MM.1S (cell line): ENCODE measurements around the gene METTL21C.

Source experiments
- DNase-seq: peaks from one replicate; pipeline ENCODE4 v3.0.0-alpha.2; 2015
- H2AFZ ChIP-seq: fragments of 300-600 bp; sonication (generic); 2 replicates; pipeline ENCODE4 v1.6.0; 2016; ENCODE audit warnings: antibody characterized with exemption, low read length
- H3F3A ChIP-seq: fragments of 300-600 bp; sonication (generic); 2 replicates; pipeline ENCODE4 v1.6.1; 2016; ENCODE audit warnings: mild to moderate bottlenecking, antibody characterized with exemption, low read length, moderate library complexity, mixed read lengths; ENCODE audit not compliant: insufficient read depth
- H3K27ac ChIP-seq: fragments of 300-600 bp; sonication (generic); 2 replicates; pipeline ENCODE4 v1.5.1; 2016; ENCODE audit warnings: mild to moderate bottlenecking, low read length
- H3K27me3 ChIP-seq: fragments of 300-600 bp; sonication (generic); replicated peaks from 2 replicates; pipeline ENCODE4 v1.6.0; 2016; ENCODE audit warnings: low read length; ENCODE audit not compliant: insufficient read depth
- H3K36me3 ChIP-seq: fragments of 300-600 bp; sonication (generic); replicated peaks from 2 replicates; pipeline ENCODE4 v1.6.1; 2016; ENCODE audit warnings: mild to moderate bottlenecking, low read length, mixed read lengths; ENCODE audit not compliant: insufficient read depth
- H3K4me1 ChIP-seq: fragments of 300-600 bp; sonication (generic); 2 replicates; pipeline ENCODE4 v1.6.1; 2016; ENCODE audit warnings: low read length, mixed read lengths
- H3K4me2 ChIP-seq: fragments of 300-600 bp; sonication (generic); 2 replicates; pipeline ENCODE4 v1.6.0; 2016; ENCODE audit warnings: low read depth, low read length
- H3K4me3 ChIP-seq: fragments of 300-600 bp; sonication (generic); 2 replicates; pipeline ENCODE4 v1.5.1; 2016; ENCODE audit warnings: low read length, mixed read lengths
- H3K79me2 ChIP-seq: fragments of 300-600 bp; sonication (generic); 2 replicates; pipeline ENCODE4 v1.6.1; 2016; ENCODE audit warnings: mixed run types, low read length, mixed read lengths
- H3K9ac ChIP-seq: fragments of 300-600 bp; sonication (generic); 2 replicates; pipeline ENCODE4 v1.6.1; 2016; ENCODE audit warnings: low read length, mixed read lengths
- H3K9me2 ChIP-seq: fragments of 300-600 bp; sonication (generic); replicated peaks from 2 replicates; pipeline ENCODE4 v1.6.1; 2016; ENCODE audit warnings: mild to moderate bottlenecking, low read length, mixed read lengths; ENCODE audit not compliant: insufficient read depth
- H3K9me3 ChIP-seq: fragments of 300-600 bp; sonication (generic); replicated peaks from 2 replicates; pipeline ENCODE4 v1.6.1; 2016; ENCODE audit warnings: mild to moderate bottlenecking, low read length, mixed read lengths; ENCODE audit not compliant: insufficient read depth
- H4K20me1 ChIP-seq: fragments of 300-600 bp; sonication (generic); 2 replicates; pipeline ENCODE4 v1.6.1; 2016; ENCODE audit warnings: mild to moderate bottlenecking, low read length, moderate library complexity, mixed read lengths; ENCODE audit not compliant: insufficient read depth
- EZH2 ChIP-seq: fragments of 300-600 bp; sonication (generic); optimal IDR thresholded peaks from 2 replicates; pipeline ENCODE3; 2017; ENCODE audit warnings: low read depth, mild to moderate bottlenecking, antibody characterized with exemption, low read length, mixed read lengths
- EZH2phosphoT487 ChIP-seq: fragments of 300-600 bp; sonication (generic); IDR thresholded peaks from 2 replicates; pipeline ENCODE4 v1.6.1; 2018; ENCODE audit warnings: antibody characterized with exemption, low read length
- TF ChIP-seq, protein P1 (sequence below): fragments of 300-600 bp; sonication (generic); IDR thresholded peaks from 2 replicates; pipeline ENCODE4 v1.5.1; 2016; ENCODE audit warnings: antibody characterized with exemption, low read length, mixed read lengths

Gene METTL21C

DNA sequence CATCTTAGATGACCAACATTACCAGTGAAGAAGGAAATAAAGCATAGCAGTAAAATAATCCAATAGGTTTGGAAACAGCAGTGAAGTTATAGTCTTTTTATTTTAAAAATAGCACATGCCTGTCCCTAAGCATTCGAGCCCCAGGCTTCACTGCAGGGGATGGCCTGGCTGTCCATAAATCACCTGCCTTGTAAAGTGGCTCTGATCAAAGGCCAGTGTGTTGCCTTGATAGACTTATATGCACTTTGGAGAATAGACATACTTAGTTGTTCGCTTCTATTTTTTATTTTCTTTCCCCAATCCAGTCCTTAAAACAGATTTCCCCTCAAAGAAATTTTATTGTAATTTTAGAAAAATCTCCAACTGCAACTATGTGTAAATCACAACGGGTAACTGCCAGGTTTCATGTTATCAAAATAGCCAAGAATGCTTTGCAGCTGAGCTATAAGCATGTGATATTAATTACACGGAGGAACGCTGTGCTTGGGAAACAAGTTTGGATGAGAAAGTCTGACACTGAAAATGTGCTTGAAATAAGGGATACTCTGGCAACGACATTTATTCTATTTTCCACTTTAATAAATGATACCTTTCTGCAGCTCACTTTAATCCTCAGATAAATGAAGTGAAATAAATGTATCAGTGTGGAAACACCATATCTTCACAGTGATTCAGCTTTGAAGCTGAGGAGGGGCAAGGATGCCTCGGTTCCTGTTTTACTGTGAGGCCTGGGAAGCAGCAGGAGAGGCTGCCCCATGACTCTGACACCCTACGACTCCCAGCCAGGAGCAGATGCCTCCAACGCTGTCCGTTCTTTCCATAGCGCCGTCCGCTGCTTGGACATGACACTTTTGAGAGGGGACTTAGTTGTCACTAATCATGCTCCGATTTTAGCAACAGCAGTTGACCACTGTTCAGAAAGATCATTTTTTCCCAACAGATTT is 5.5 kb upstream of the METTL21C start:
- no peak overlapping the region for H3K9ac ChIP-seq
- H4K20me1 ChIP-seq = no peaks in the 10 kb centered on the region
- no peak overlapping the region for H3K4me3 ChIP-seq
- no peaks in the 10 kb centered on the region for H3K36me3 ChIP-seq
- no peaks in the 10 kb centered on the region for H3K4me1 ChIP-seq
- H3K4me2 ChIP-seq = no peak overlapping the region
- H3K79me2 ChIP-seq = no peaks in the 10 kb centered on the region
- H3K9me2 ChIP-seq = no peaks in the 10 kb centered on the region
- no peak for DNase-seq
- no peaks in the 10 kb centered on the region for H3K9me3 ChIP-seq
- H3K27me3 ChIP-seq = no peaks in the 10 kb centered on the region
- TF ChIP-seq, protein P1, sequence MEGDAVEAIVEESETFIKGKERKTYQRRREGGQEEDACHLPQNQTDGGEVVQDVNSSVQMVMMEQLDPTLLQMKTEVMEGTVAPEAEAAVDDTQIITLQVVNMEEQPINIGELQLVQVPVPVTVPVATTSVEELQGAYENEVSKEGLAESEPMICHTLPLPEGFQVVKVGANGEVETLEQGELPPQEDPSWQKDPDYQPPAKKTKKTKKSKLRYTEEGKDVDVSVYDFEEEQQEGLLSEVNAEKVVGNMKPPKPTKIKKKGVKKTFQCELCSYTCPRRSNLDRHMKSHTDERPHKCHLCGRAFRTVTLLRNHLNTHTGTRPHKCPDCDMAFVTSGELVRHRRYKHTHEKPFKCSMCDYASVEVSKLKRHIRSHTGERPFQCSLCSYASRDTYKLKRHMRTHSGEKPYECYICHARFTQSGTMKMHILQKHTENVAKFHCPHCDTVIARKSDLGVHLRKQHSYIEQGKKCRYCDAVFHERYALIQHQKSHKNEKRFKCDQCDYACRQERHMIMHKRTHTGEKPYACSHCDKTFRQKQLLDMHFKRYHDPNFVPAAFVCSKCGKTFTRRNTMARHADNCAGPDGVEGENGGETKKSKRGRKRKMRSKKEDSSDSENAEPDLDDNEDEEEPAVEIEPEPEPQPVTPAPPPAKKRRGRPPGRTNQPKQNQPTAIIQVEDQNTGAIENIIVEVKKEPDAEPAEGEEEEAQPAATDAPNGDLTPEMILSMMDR = no peak
- TF ChIP-seq EZH2phosphoT487 (no peak), EZH2 (no peak)
- no peaks in the 10 kb centered on the region for H3F3A ChIP-seq
- no peak overlapping the region for H2AFZ ChIP-seq
- no peak overlapping the region for H3K27ac ChIP-seq

DNA sequence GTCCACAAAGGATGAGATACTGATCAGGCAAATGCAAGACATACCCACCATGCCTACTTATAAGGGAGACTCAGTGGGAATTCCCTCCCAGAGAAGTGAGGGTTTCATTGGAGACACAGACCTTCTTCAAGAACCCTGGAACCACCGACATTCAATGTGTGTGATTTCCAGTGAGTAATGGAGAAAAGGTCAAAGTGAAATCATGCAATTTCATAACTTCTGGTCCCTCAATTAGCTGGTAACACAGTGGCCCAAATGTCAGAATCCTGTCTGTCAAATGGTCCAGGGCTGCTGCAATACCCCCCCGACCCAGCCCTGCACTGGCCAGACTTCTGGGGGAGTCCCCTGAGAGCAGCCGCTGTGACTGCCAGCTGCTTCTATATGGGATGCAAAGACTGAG is 4.7 kb upstream of the METTL21C start:
- no peak overlapping the region for H3K27ac ChIP-seq
- H3K4me2 ChIP-seq = no peak overlapping the region
- TF ChIP-seq EZH2phosphoT487 = no peak
- H3K27me3 ChIP-seq = no peaks in the 10 kb centered on the region
- H4K20me1 ChIP-seq = no peaks in the 10 kb centered on the region
- no peaks in the 10 kb centered on the region for H3K79me2 ChIP-seq
- no peak overlapping the region for H3K4me3 ChIP-seq
- H3K9ac ChIP-seq = no peak overlapping the region
- no peaks in the 10 kb centered on the region for H3K4me1 ChIP-seq
- no peaks in the 10 kb centered on the region for H3K9me3 ChIP-seq
- H3K36me3 ChIP-seq = no peaks in the 10 kb centered on the region
- no peak for DNase-seq
- H3K9me2 ChIP-seq = no peaks in the 10 kb centered on the region
- H3F3A ChIP-seq = no peaks in the 10 kb centered on the region
- no peak overlapping the region for H2AFZ ChIP-seq

DNA sequence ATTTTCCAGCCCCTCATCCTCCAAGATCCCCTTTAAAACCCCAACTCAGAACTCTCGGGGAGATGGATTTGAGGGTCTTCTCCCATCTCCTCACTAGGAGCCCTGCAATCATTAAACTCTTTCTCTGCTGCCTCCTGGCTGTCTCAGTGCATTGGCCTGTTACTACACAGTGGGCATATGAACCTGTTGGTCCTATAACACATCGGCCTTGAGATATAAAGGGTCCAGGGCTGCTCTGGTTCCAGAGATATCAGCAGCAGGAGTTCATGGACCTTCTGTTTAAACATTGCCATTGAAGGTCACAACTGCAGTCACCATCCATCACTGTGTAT is 3.8 kb upstream of the METTL21C start:
- Histone ChIP-seq H3K4me3 (no peak overlapping the region), H3K9me2 (no peaks in the 10 kb centered on the region), H3F3A (no peaks in the 10 kb centered on the region), H3K27ac (no peak overlapping the region), H3K4me2 (no peak overlapping the region), H3K9me3 (no peaks in the 10 kb centered on the region), H3K79me2 (no peaks in the 10 kb centered on the region), H3K9ac (no peak overlapping the region), H2AFZ (no peak overlapping the region), H4K20me1 (no peaks in the 10 kb centered on the region), H3K36me3 (no peaks in the 10 kb centered on the region), H3K27me3 (no peaks in the 10 kb centered on the region), H3K4me1 (no peaks in the 10 kb centered on the region)
- no peak for DNase-seq
- TF ChIP-seq EZH2phosphoT487 (no peak), EZH2 (no peak)
- TF ChIP-seq, protein P1 = no peak
